HEK293 (cell line): ENCODE results near the gene SDHAF1.

Experiments
- AEBP2 ChIP-seq: fragments of 450-650 bp; formaldehyde crosslinking; IDR thresholded peaks from 2 replicates; pipeline ENCODE4 v1.5.1; 2016; ENCODE audit warnings: missing biosample characterization, missing genetic modification characterization, borderline replicate concordance
- CTCF ChIP-seq: fragments of 450-650 bp; formaldehyde crosslinking; IDR thresholded peaks from 2 replicates; pipeline ENCODE4 v1.5.1; 2016; ENCODE audit warnings: missing biosample characterization, missing genetic modification characterization
- MYNN ChIP-seq: fragments of 450-650 bp; formaldehyde crosslinking; IDR thresholded peaks from 2 replicates; pipeline ENCODE4 v1.5.1; 2016; ENCODE audit warnings: missing biosample characterization, missing genetic modification characterization, borderline replicate concordance
- OSR2 ChIP-seq: fragments of 450-650 bp; formaldehyde crosslinking; IDR thresholded peaks from 2 replicates; pipeline ENCODE4 v1.5.1; 2016; ENCODE audit warnings: missing biosample characterization, missing genetic modification characterization
- YY1 ChIP-seq: fragments of 450-650 bp; formaldehyde crosslinking; IDR thresholded peaks from 2 replicates; pipeline ENCODE4 v1.5.1; 2018; ENCODE audit warnings: missing biosample characterization, missing genetic modification characterization
- ZBTB26 ChIP-seq: fragments of 450-650 bp; formaldehyde crosslinking; optimal IDR thresholded peaks from 2 replicates; pipeline ENCODE3; 2016; ENCODE audit warnings: missing biosample characterization, mild to moderate bottlenecking, missing genetic modification characterization
- ZNF138 ChIP-seq: fragments of 450-650 bp; formaldehyde crosslinking; IDR thresholded peaks from 2 replicates; pipeline ENCODE4 v1.5.1; 2016; ENCODE audit warnings: missing biosample characterization, missing genetic modification characterization, borderline replicate concordance
- ZNF174 ChIP-seq: fragments of 450-650 bp; formaldehyde crosslinking; IDR thresholded peaks from 2 replicates; pipeline ENCODE4 v1.5.0; 2017; ENCODE audit warnings: missing biosample characterization, mild to moderate bottlenecking, missing genetic modification characterization
- ZNF24 ChIP-seq: fragments of 450-650 bp; formaldehyde crosslinking; IDR thresholded peaks from 2 replicates; pipeline ENCODE4 v1.5.1; 2016; ENCODE audit warnings: missing biosample characterization, missing genetic modification characterization
- ZNF274 ChIP-seq, 2 experiments: fragments of 200-500 bp in 1 of 2; fragments of 450-650 bp in 1 of 2; sonication (Bioruptor generic) in 1 of 2; formaldehyde crosslinking in 1 of 2; IDR thresholded peaks; 2 replicates each; pipeline versions ENCODE4 v1.5.1 to v1.6.1; 2014 to 2016; ENCODE audit warnings: borderline replicate concordance in 1 of 2, inconsistent platforms in 1 of 2, low read length in 1 of 2, missing biosample characterization in 1 of 2, missing genetic modification characterization in 1 of 2
- ZNF362 ChIP-seq: fragments of 450-650 bp; formaldehyde crosslinking; IDR thresholded peaks from 2 replicates; pipeline ENCODE4 v1.5.1; 2016; ENCODE audit warnings: missing biosample characterization, missing genetic modification characterization
- ZNF544 ChIP-seq: fragments of 450-650 bp; formaldehyde crosslinking; IDR thresholded peaks from 2 replicates; pipeline ENCODE4 v1.5.0; 2017; ENCODE audit warnings: missing biosample characterization, missing genetic modification characterization
- ZNF548 ChIP-seq: fragments of 450-650 bp; formaldehyde crosslinking; IDR thresholded peaks from 2 replicates; pipeline ENCODE4 v1.5.1; 2016; ENCODE audit warnings: missing biosample characterization, missing genetic modification characterization
- ZNF776 ChIP-seq: fragments of 450-650 bp; formaldehyde crosslinking; IDR thresholded peaks from 2 replicates; pipeline ENCODE4 v1.5.0; 2017; ENCODE audit warnings: missing biosample characterization, missing genetic modification characterization, borderline replicate concordance

GRCh38 chr19:35978832-35979365 lies 16.1 kb upstream of the SDHAF1 start:
- no peak for TF ChIP-seq ZNF362 (tag by site-specific recombination)
- no peak for TF ChIP-seq ZNF776 (tag by site-specific recombination)
- no peak for TF ChIP-seq CTCF (tag by site-specific recombination)
- no peak for TF ChIP-seq ZNF24 (tag by site-specific recombination)
- TF ChIP-seq OSR2 (tag by site-specific recombination) = no peak
- TF ChIP-seq ZNF174 (tag by site-specific recombination) = no peak
- TF ChIP-seq MYNN (tag by site-specific recombination) = no peak
- TF ChIP-seq ZNF138 = no peak
- no peak for TF ChIP-seq YY1 (tag by site-specific recombination)
- no peak for TF ChIP-seq ZNF274 (IDR thresholded peaks at IDR 0.05; ENCODE audit: low read length)
- no peak for TF ChIP-seq ZNF274 (tag by site-specific recombination; IDR thresholded peaks at IDR 0.05; ENCODE audit: borderline replicate concordance)
- no peak for TF ChIP-seq ZBTB26 (tag by site-specific recombination)
- no peak for TF ChIP-seq AEBP2 (tag by site-specific recombination)
- TF ChIP-seq ZNF548 = no peak
- no peak for TF ChIP-seq ZNF544
